SJCRH30 (cell line): Measurements from ENCODE around the gene KIAA0825. TPM values are rescaled to one million over a fixed set of nuclear protein-coding genes. Genes with fewer than 3 reads are reported as not detected.

Experiments
- DNase-seq, 2 experiments: peaks; one replicate each; pipeline ENCODE4 v3.0.0-alpha.2; 2015 to 2020
- H3K27ac ChIP-seq: fragments of 250-450 bp; sonication (Bioruptor Pico); 2 replicates; pipeline ENCODE4 v1.5.1; 2020; ENCODE audit warnings: mild to moderate bottlenecking, moderate library complexity
- H3K27me3 ChIP-seq: fragments of 250-450 bp; sonication (Bioruptor Pico); 2 replicates; pipeline ENCODE4 v1.5.1; 2020; ENCODE audit warnings: mild to moderate bottlenecking, moderate library complexity
- H3K36me3 ChIP-seq: fragments of 250-450 bp; sonication (Bioruptor Pico); 2 replicates; pipeline ENCODE4 v1.5.1; 2020; ENCODE audit warnings: mild to moderate bottlenecking, moderate library complexity
- H3K4me1 ChIP-seq: fragments of 250-450 bp; sonication (Bioruptor Pico); 2 replicates; pipeline ENCODE4 v1.5.1; 2020; ENCODE audit warnings: mild to moderate bottlenecking, moderate library complexity
- H3K4me3 ChIP-seq: fragments of 250-450 bp; sonication (Bioruptor Pico); 2 replicates; pipeline ENCODE4 v1.5.1; 2020; ENCODE audit warnings: mild to moderate bottlenecking, moderate library complexity
- H3K9me3 ChIP-seq: fragments of 250-450 bp; sonication (Bioruptor Pico); replicated peaks from 2 replicates; pipeline ENCODE4 v1.5.1; 2020; ENCODE audit warnings: mild to moderate bottlenecking, moderate library complexity
- total RNA-seq: library from RNA; depleted of rRNA; stranded (reverse); fragments of >200 nt; shearing (Covaris generic); gene quantifications from 2 replicates; pipeline ENCODE4 v1.2.3, GENCODE V29; 2014

KIAA0825 gene
- total RNA-seq, 1 experiment from 2014 or later, result 3.1 TPM

DNA sequence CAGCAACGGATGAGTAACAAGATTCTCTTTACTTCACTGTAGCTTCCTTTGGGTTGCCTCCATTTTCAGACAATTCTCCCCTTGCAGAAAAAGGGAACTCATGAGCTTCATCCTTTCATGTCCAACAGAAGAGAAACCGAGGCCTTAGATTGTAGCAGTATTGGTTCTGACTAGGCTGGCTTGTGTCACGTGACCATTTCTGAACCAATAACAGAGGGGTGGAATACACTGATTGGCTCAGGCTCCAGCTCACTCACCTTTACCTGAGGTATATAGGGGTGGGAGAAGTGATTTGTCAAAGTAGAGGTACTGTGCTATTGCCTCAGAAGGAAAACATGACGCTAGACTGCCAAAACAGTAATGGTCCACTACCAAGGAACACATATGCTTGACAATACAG is 343.7 kb downstream of the KIAA0825 start:
- Histone ChIP-seq H3K9me3 (no peaks in the 10 kb centered on the region), H3K4me1 (no peaks in the 10 kb centered on the region), H3K27ac (no peak overlapping the region), H3K4me3 (no peak overlapping the region), H3K27me3 (no peaks in the 10 kb centered on the region), H3K36me3 (no peaks in the 10 kb centered on the region)
- no peak for DNase-seq

DNA sequence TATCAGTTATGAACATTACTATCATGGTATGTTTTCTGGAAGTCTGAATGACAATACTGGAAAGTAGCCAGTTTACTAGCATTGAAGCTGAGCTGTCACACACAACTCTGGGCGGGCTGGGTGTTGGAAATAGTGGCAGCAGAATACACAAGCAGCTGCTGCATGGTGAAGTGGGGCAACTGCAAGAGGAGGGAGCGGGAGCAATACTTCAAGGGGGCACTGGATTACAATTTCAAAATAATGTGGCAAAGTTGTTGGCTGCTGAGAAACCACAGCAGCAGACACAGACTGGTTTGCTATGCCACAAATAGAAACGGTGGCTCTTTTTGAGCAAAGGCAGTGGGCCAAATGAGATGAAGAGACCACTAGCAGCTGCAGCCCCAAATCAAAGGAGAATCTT is 350.2 kb downstream of the KIAA0825 start:
- Histone ChIP-seq H3K27ac (no peak overlapping the region), H3K36me3 (no peaks in the 10 kb centered on the region), H3K27me3 (no peaks in the 10 kb centered on the region), H3K9me3 (no peaks in the 10 kb centered on the region), H3K4me1 (no peaks in the 10 kb centered on the region), H3K4me3 (no peak overlapping the region)
- DNase-seq, result peak; percentile 13 to 27

DNA sequence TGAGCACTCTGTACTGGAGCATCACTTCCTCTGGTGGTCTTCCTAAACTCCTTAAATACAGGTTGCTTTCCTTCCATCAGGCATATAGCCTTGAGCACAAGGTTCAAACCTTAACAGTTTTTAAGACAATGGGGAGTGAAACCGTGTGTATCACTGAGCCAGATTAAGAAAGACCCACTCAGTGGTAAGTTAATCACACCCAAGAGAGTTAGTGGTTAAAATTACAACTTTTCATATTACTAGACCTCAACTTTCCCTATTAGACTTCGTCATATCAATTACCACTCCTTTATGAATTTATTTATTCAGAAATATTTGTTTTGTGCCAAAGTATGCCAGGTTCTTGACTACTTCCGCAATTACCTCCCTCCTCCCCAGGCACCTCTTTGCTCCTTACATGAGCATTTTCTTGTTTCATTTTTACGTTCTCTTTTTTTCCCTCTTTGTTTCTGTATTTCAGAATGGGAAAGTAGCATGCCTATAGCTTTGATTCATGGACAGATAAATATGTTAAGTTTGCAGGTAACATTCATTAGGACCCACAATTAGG is 351.0 kb downstream of the KIAA0825 start:
- H3K27me3 ChIP-seq, result no peaks in the 10 kb centered on the region
- no peak overlapping the region for H3K27ac ChIP-seq
- H3K9me3 ChIP-seq, result no peaks in the 10 kb centered on the region; the same call in 1 of the 2 replicates
- no peaks in the 10 kb centered on the region for H3K4me1 ChIP-seq
- no peaks in the 10 kb centered on the region for H3K36me3 ChIP-seq
- no peak overlapping the region for H3K4me3 ChIP-seq
- no peak for DNase-seq

DNA sequence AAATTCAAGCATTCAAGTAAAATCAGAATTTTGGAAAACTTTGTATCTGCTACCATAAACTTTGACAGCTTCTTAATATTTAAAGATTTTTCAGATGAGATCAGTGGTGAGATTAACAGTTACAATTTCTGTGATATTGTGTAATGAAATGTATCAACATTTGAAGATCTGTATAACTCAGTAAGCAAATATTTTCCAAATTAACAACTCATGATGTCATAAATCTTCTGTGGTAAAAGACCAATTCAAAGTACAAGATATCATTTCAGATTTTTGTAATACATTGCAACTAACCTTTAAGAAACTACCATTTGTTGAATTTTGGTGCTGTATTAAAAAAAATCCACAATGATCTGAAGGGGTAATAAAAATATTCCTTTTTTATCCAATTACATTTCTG is 352.2 kb downstream of the KIAA0825 start:
- H3K9me3 ChIP-seq, result no peaks in the 10 kb centered on the region; the same call in 1 of the 2 replicates
- no peak for DNase-seq
- no peaks in the 10 kb centered on the region for H3K4me1 ChIP-seq

DNA sequence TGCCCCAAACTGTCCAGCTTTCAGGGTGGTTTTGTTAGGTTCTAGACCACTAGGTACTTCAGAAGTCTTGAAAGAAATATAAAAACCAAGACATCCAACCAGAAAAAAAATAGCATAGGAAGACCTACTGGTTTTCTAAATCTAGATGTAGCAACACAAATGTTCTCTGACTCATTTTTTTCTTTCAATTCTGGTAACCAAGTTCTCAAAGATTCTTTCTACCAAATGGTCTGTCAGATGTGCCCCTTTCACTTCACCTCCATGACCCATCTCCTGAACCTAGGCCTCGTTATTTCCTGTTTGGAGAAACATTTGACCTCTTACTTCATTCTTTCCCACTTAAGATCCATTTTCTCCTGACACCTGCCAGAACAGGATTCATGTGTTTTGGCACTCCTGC is 355.3 kb downstream of the KIAA0825 start:
- Histone ChIP-seq H3K4me3 (no peak overlapping the region), H3K27me3 (no peaks in the 10 kb centered on the region), H3K27ac (no peak overlapping the region), H3K36me3 (no peaks in the 10 kb centered on the region), H3K4me1 (no peaks in the 10 kb centered on the region), H3K9me3 (no peaks in the 10 kb centered on the region; the same call in 1 of the 2 replicates)
- no peak for DNase-seq

More for the DNA sequence above, 352.2 kb downstream of the KIAA0825 start:
- Histone ChIP-seq H3K4me3 (no peak overlapping the region), H3K27me3 (no peaks in the 10 kb centered on the region), H3K36me3 (no peaks in the 10 kb centered on the region), H3K27ac (no peak overlapping the region)

DNA sequence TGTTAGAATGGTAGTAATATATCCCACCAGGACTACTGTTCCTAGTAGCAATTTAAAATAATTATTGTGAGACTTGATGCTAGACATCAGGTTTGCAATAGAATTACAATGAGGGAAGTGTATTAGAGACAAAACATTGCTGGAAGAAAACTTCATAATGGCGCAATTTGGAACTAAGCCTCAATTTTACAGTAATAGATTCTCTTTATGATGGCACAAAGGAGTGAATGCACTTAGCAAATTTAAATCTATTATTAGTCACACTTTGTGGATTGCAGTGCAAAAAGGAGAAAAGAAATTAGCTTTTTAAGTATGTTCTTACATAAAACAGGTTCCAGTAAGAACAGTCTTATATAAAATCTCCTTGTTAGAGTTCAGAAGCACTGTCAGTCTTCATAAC is 358.3 kb downstream of the KIAA0825 start:
- Histone ChIP-seq H3K4me1 (no peaks in the 10 kb centered on the region), H3K27me3 (no peaks in the 10 kb centered on the region), H3K27ac (no peak overlapping the region), H3K36me3 (no peaks in the 10 kb centered on the region), H3K9me3 (no peaks in the 10 kb centered on the region; the same call in 1 of the 2 replicates), H3K4me3 (no peak overlapping the region)
- no peak for DNase-seq

DNA sequence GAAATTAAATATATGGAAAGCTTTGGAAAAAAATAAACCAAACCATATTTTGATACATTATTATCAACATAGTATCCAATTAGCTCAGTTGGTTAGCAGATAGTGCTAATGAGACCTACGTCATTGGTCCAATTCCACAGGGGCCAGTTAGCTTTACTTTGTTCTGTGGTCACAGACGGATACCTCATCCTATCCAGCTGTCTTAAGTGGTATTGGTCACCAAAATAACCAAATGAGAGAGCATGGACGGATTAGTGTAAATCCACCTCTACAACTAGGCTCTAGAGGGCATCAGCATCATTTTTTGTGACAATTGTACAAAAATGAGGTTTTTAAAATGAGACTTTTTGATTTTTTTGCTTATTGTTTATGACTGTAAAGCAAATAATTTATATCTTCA is 364.2 kb downstream of the KIAA0825 start:
- H3K27ac ChIP-seq, result no peak overlapping the region
- no peak overlapping the region for H3K4me3 ChIP-seq
- no peaks in the 10 kb centered on the region for H3K4me1 ChIP-seq
- H3K36me3 ChIP-seq, result no peaks in the 10 kb centered on the region
- H3K27me3 ChIP-seq, result no peaks in the 10 kb centered on the region
- DNase-seq, result peak; percentile 18 to 54
- H3K9me3 ChIP-seq, result no peaks in the 10 kb centered on the region

DNA sequence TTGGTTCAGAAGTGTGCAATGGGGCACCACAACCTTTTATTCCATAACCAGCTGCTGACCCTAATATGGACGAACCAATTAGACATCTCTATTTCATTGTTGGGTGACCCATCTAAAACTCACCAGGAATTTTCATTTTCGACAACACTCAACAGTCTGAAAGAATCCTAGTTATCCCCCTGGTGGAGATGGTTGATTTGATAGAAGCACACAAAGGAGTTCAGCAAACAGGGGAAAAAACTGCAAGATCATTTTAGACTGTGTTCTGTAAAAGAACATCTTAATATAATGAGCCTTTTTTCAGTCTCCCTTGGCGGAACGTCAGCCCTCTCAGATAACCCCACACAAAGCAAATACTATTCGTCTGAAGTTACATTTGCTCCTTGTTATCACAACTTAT is 367.4 kb downstream of the KIAA0825 start:
- no peaks in the 10 kb centered on the region for H3K27me3 ChIP-seq
- H3K36me3 ChIP-seq, result no peaks in the 10 kb centered on the region
- no peaks in the 10 kb centered on the region for H3K4me1 ChIP-seq
- H3K27ac ChIP-seq, result no peak overlapping the region
- no peak for DNase-seq
- H3K4me3 ChIP-seq, result no peak overlapping the region
- H3K9me3 ChIP-seq, result no peaks in the 10 kb centered on the region

DNA sequence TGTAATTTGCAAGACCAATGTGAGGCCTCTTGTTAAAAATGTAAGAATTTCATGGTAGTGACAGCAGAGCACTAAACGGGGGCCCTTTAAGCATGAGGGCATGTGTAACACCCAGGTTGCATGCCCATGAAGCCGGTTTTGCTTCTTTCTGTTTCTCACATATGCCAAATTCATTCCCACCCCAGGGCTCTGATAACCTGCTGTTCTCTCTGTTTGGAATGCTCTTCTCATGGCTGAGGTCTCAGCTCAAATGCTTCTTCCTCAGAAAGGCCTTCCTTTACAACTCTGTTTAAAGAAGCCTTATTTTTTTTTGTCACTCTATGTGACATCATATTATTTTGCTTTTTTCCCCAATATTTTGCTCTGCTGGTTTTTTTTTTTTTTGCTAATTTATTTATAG is 369.0 kb downstream of the KIAA0825 start:
- H3K36me3 ChIP-seq, result no peaks in the 10 kb centered on the region

DNA sequence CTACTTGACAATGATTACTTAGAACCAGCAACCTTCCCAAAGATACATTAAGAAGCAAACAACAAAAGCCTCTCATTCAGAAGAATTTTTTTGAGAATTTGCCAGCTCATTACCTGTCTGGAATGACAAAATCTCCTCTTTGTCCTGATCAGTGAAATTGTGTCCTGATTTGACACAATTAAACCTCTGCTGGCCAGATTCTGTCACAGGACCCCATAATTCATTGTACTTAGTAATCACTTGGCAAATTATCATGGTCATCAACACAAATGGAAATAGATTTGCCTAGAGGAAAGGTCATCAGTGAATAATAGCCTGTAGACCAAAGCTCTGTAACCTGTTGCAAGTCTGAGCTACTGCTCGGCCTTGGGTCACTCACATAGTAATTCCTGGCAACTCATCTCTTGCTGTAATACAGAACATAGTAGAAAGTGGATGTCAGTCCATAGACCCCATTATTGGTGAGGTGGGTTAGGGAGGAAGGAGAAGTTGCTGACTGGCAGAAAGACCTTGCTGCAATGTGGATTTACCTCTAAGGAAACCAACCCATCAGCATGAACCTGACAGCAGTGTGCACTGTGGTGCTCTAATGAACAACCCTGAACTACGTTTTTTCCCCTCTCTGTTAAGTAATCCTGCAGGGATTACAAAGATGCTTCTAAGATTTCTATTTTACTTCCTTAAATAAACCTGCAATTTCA is 370.1 kb downstream of the KIAA0825 start:
- H3K4me3 ChIP-seq, result no peak overlapping the region
- H3K27me3 ChIP-seq, result no peaks in the 10 kb centered on the region
- H3K27ac ChIP-seq, result no peak overlapping the region
- H3K4me1 ChIP-seq, result no peaks in the 10 kb centered on the region
- no peak for DNase-seq
- H3K9me3 ChIP-seq, result no peaks in the 10 kb centered on the region
- no peaks in the 10 kb centered on the region for H3K36me3 ChIP-seq

More for the DNA sequence above, 369.0 kb downstream of the KIAA0825 start:
- no peak overlapping the region for H3K27ac ChIP-seq
- no peak overlapping the region for H3K4me3 ChIP-seq
- H3K4me1 ChIP-seq, result no peaks in the 10 kb centered on the region
- H3K27me3 ChIP-seq, result no peaks in the 10 kb centered on the region
- no peak for DNase-seq
- H3K9me3 ChIP-seq, result no peaks in the 10 kb centered on the region

DNA sequence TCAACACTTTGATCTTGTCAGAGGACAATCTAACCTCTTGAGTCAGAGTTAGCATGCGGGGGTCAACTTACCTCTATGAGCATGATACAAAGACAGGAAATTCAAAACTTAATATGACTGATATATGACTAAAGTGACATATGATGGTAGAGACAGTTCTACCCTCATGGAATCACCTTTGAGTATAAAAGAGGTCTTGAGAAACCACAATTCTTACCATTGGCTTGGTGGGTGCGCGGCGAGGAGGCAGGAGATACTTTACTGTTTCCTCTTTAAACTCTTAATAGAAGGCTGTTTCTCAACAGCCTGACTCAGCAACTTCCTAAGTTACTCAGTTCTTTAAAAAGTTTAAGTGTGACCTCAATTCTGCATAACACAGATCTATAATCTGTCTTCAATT is 372.8 kb downstream of the KIAA0825 start:
- H3K4me1 ChIP-seq, result peaks cover 2% of the 10 kb centered on the region; the same call in 1 of the 2 replicates
- no peaks in the 10 kb centered on the region for H3K36me3 ChIP-seq
- no peak overlapping the region for H3K27ac ChIP-seq
- no peaks in the 10 kb centered on the region for H3K9me3 ChIP-seq
- H3K27me3 ChIP-seq, result no peaks in the 10 kb centered on the region
- H3K4me3 ChIP-seq, result no peak overlapping the region
- DNase-seq, result no peak

DNA sequence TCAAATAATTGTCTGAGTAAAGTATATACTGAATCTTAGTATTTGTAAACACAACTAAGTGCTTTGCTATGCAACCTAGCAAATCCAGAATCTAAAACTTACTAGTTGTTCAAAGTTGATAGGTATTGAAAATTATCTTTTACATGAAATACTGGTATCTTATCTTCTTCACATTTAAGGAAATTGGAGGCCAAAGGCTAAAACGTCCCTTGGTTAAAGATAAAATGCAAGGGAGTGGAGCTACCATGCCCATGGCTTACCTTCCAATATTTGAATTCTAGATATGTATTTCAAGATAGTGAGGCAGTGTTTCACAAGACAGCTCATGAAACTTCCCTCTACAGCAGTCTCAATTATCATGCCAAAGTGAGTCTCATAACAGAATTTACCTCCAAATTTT is 373.5 kb downstream of the KIAA0825 start:
- no peak overlapping the region for H3K4me3 ChIP-seq
- no peak for DNase-seq
- no peaks in the 10 kb centered on the region for H3K27me3 ChIP-seq
- H3K36me3 ChIP-seq, result no peaks in the 10 kb centered on the region
- H3K4me1 ChIP-seq, result peaks cover 2% of the 10 kb centered on the region; the same call in 1 of the 2 replicates
- H3K27ac ChIP-seq, result no peak overlapping the region
- no peaks in the 10 kb centered on the region for H3K9me3 ChIP-seq

DNA sequence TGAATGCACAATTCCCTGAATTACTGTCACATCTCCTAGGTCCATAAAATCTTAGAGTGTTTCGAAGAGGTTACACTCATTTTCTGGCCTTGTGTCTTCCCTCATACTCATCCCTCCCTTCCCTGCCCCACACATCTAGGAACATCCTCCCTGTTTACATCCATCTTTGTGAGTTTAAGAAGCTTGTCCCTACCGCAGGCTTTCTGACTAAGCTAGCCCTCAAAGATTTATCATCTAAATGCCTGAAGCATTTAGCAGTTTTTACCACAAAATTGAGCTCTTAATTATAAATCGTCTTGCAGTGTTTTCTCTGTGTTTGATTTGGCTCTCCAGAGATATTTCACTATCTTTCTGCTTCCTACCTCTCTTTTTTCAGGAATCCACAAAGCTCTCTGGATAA is 374.8 kb downstream of the KIAA0825 start:
- no peak for DNase-seq

DNA sequence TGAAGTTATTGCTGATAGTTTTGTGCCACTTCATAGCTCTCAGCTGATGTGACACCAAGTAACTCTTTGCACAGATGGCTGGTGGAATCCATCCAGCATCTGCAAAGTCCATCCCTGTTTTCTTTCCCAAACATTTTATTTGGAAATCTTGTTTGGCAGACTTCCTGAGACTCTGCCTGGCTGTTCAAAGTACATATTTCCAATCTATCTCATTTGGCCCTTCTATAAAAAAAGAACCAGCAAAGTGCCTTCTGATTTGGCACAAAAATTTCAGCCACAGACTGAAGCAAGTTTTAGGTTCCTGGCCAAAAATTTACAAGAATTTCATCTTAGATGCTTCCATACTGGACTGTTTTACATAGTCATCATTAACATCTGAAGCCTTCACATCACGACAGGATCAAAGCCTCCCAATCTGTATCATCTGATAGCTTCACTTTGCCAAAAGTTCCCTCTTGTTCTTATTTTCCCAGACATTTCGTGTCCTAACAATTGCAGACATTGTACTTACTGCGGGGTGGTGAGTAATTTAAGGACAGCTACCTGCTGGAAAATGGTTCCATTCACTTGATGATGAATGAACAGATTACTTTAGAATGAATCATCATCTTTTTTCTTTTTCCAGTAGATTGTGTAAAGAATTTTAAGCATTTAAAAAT is 377.3 kb downstream of the KIAA0825 start:
- Histone ChIP-seq H3K4me3 (no peak overlapping the region), H3K9me3 (peaks cover 3% of the 10 kb centered on the region; the same call in 1 of the 2 replicates), H3K36me3 (no peaks in the 10 kb centered on the region), H3K27ac (no peak overlapping the region), H3K4me1 (peaks cover 2% of the 10 kb centered on the region; the same call in 1 of the 2 replicates), H3K27me3 (no peaks in the 10 kb centered on the region)
- DNase-seq, result no peak

More for the DNA sequence above, 374.8 kb downstream of the KIAA0825 start:
- Histone ChIP-seq H3K4me3 (no peak overlapping the region), H3K4me1 (peaks cover 2% of the 10 kb centered on the region; the same call in 1 of the 2 replicates), H3K36me3 (no peaks in the 10 kb centered on the region), H3K9me3 (no peaks in the 10 kb centered on the region), H3K27ac (no peak overlapping the region), H3K27me3 (no peaks in the 10 kb centered on the region)

DNA sequence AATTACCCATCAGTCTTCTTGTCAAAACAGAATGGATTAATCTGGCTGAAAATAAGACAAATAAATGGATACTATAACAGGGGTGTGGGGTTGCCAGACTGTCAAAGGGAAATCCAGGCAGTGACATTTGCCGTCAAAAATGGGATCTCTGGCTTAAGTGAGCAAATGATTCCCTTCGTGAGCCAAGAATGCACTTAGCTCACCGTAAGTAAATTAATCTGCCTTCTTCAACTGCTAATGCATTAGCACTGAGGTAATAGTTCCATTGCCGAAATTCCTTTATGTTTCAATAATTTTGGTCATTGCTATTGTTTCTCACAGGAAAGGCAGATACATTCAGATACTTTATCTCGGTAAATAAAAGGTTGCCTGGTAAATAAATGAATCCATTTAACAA is 377.8 kb downstream of the KIAA0825 start:
- no peak for DNase-seq
- H3K36me3 ChIP-seq, result no peaks in the 10 kb centered on the region
- no peaks in the 10 kb centered on the region for H3K27me3 ChIP-seq
- H3K4me3 ChIP-seq, result no peak overlapping the region
- H3K27ac ChIP-seq, result no peak overlapping the region
- H3K9me3 ChIP-seq, result peaks cover 3% of the 10 kb centered on the region; the same call in 1 of the 2 replicates
- H3K4me1 ChIP-seq, result peaks cover 2% of the 10 kb centered on the region; the same call in 1 of the 2 replicates
